ENCODE data around the gene NPAS3.

- TF ChIP-seq, protein P1, sequence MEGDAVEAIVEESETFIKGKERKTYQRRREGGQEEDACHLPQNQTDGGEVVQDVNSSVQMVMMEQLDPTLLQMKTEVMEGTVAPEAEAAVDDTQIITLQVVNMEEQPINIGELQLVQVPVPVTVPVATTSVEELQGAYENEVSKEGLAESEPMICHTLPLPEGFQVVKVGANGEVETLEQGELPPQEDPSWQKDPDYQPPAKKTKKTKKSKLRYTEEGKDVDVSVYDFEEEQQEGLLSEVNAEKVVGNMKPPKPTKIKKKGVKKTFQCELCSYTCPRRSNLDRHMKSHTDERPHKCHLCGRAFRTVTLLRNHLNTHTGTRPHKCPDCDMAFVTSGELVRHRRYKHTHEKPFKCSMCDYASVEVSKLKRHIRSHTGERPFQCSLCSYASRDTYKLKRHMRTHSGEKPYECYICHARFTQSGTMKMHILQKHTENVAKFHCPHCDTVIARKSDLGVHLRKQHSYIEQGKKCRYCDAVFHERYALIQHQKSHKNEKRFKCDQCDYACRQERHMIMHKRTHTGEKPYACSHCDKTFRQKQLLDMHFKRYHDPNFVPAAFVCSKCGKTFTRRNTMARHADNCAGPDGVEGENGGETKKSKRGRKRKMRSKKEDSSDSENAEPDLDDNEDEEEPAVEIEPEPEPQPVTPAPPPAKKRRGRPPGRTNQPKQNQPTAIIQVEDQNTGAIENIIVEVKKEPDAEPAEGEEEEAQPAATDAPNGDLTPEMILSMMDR (conservative IDR thresholded peaks at IDR 0.05; ENCODE audit: low read length): no peak
- no peak for TF ChIP-seq EZH2phosphoT487 (IDR thresholded peaks at IDR 0.05; ENCODE audit: borderline replicate concordance)
Measured at GRCh38 chr14:33449268-33449667, 510.6 kb downstream of the NPAS3 start.

Measured in Loucy (cell line).